Femur (tissue), 1 donor: Measurements from ENCODE around the gene MICAL2.

ENCODE experiments used
- DNase-seq: peaks from one replicate; pipeline ENCODE4 v3.0.0-alpha.2; 2017

MICAL2 gene

DNA sequence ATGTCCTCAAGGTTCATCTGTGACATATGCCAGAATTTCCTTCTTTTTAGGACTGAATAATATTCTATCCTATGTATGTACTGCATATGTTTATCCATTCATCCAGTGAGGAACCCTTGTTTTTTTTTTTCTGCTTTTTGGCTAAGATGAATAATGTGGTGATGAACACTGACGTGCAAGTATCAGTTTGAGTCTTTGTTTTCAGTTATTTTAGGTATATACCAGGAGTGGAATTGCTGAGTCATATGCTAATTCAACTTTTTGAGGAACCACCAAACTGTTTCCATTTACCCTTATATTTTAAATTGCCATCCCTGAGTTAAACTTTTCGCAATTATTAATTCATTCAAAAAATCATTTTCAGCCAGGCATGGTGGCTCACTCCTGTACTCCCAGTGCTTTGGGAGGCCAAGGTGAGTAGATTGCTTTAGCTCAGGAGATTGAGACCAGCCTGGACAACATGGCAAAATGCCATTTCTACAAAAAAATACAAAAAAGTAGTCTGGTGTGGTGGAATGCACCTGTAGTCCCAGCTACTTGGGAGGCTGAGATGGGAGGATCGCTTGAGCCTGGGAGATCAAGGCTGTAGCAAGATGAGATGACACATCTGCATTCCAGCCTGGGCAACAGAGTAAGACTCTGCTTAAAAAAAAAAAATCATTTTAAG, 64.2 kb downstream of the MICAL2 start:
- no peak for DNase-seq

DNA sequence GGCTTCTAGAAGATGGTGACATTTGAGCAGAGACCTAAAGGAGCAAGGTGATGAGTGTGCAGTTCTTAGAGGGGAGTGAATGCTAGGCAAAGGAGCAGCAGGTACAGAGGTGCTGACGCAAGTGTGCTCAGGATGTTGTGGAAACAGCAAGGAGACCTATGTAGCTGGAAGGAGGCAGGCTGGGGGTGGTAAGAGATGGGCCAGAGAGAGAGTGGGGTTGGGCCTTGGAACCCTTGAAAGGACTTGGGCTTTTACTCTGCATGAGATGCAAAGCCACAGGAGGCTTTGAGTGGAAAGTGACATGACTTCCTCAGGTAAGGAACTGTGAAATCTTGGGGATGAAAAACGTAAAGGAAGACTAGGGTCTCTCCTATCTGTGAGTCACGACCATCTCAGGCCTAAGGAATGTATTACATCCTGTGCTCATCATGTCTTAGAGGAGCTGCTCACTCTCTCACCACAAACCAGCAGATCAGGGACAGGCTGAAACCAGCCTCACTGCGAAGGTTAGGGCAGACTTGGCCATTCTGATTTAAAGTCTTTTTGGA, 65.4 kb downstream of the MICAL2 start:
- DNase-seq: no peak

DNA sequence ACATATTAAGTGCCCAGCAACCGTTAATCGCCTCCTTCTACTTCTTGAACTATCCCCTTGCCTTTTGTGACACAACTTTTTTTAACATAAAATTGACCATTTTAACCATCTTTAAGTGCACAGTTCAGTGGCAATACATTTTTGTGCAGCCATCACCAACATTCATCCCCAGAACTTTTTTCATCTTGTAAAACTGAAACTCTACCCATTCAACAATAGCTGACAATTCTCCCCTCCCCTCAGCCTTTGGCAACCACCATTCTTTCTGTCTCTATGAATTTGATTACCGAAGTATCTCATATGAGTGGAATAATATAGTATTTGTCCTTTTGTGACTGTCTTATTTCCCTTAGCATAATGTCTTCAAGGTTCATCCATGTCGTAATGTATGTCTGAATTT, 66.0 kb downstream of the MICAL2 start:
- DNase-seq: no peak

DNA sequence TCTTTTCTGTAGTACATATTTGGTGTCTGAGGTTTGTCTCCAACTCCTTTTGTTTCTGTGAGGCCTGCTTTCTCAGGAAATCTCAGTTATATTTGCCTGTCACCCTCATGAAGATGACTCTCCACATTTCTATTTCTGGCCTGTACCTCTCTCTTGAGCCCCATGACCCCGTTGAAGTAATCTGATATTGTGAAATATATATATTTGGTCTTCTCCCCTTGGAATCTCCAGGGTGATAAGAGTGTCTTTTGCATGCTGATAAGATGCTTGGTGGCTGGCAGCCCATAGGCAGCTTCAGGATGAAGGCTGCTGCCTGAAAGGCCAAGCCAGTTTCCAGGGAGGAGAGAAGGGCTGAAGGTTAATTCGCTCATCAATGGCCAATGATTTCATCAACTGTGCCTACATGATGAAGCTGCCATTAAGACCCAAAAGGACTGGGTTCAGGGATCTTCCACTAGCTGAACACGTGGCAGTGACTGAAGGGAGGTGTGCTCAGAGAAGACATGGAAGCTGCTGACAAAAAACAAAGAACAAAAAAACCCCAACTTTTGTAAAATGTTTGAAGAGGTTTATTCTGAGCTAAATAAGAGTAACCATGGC, 67.4 kb downstream of the MICAL2 start:
- DNase-seq: no peak

DNA sequence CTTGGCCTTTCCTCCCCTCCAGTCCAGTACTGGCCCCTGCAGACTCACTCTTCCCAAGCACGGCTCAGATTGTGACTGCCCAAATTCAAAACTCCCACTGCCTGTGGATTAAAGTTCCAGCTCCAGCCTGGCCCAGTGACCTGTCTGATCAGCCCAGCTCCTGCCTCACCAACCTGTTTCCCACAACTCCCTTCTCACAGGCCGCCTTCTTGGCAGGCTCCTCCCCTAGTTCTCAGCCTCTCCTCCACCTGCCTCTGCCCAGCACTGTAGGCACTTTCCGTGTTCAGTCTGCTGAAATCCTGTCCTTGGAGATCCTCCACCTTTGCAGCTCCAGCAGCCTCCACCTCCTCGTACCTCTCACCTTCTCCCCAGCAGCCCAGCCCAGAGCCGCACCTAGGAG, 68.6 kb downstream of the MICAL2 start:
- DNase-seq: no peak

DNA sequence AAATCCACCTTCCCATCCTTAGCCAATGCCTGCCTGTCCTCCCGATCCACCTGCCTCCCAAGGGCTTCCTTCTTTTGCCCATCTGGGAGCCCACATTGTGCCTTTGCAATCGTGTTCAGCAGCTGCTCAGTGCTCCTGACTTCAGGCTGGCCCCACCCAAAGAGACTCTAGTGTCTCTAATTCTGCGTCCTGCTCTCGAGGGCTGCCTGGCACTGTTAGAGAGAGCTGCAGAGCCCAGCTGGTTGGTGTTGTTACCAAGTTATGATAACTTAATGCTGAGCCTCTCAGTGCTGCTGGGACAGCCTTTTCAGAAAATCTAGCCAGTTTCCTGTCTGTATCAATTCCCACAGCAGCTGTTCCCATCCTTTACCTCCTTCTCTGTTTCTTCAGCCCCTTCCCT, 69.1 kb downstream of the MICAL2 start:
- DNase-seq: peak; percentile 64

DNA sequence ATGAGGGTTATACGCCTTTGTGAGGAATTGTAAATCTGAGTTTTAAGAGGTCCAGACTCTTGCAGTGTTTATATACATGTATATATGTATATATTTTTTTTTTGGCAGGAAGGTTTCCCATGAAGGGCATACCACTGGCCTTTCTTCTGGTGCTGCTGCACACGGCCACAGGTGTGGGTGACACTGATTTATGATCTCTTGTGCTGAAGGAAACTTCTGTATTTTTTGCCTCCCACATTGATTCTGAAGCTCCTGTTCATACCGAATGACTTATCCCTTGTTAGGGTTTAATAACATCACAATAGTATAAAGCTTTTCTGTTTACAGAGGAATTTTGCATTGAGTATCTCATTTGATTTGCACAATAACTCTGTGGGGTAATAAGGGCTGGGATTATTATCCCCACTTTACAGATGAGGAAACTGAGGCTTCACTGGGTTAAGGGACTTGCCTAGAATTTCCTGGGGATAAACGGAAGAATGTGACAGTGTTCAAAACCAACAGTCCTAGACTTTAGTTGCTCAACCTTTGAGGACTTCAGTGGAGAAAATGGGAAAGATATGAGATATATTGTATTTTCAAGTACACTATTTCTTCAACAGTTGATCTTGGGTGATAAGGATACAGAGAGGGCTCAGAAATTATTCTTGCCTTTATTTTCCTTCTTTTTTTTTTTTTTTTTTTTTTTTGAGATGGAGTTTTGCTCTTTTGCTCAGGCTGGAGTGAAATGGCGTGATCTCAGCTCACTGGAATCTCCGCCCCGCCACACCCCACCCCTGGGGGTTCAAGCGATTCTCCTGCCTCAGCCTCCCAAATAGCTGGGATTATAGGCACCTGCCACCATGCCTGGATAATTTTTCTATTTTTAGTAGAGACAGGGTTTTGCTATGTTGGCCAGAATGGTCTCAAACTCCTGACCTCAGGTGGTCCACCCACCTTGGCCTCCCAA, 70.1 kb downstream of the MICAL2 start:
- DNase-seq: no peak

DNA sequence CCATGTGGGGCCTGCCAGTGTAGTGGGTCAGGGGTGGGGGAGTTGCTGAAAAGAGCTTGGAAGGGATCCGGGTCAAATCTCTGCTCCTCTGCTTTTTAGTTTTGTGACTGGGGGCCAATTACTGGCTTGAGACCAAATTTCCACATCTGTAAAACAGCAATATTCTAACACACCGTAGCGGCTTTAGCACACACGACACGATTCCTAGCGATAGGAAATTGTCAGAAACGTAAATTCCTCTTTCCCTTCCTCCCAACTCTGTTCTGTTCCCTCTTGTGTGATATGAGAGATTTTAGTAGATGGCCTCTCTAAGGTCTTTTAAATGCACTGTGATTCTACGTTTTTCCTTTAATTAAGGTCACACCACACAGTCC, 71.9 kb downstream of the MICAL2 start:
- DNase-seq: no peak

DNA sequence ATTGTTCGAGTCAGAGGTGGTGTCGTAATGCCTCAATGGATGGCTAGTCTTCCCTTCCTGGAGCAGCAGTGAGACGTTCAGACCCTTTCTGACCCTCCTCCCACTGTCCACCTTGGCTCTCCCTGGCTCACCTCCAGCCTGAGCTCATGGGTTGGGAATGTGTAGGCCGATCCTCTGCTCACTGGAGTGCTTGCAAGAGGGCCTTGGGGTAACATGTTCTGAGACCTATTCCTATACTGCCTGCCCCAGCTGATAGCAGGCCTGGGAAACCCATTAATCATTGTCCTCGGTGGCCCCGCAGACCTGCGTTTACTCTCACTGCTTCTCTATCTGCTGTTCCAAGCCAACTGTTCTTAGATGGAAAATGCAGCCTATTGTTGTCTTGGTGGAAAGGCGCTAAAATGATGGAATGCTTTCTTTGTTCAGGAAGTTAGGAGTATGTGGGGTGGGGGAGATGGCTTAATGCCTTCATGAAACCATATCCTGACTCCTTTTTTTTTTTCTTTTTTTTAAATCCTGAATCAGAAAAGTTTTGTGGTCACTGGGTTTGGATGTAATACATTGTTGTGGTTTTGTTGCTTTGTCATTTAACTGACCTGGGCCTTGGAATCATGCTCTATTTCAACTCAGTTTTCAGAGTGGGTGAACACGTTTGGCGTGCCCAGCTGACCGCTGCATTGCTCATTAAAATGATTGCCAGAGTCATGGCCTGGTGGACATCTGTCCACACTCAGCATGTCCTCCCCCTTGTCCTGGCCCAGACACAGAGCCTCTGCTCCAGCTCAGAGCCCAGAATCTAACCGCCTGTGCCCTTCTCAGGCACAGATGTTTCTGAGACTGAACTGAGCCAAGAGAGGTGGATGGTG, 72.5 kb downstream of the MICAL2 start:
- peak; percentile 77 for DNase-seq

DNA sequence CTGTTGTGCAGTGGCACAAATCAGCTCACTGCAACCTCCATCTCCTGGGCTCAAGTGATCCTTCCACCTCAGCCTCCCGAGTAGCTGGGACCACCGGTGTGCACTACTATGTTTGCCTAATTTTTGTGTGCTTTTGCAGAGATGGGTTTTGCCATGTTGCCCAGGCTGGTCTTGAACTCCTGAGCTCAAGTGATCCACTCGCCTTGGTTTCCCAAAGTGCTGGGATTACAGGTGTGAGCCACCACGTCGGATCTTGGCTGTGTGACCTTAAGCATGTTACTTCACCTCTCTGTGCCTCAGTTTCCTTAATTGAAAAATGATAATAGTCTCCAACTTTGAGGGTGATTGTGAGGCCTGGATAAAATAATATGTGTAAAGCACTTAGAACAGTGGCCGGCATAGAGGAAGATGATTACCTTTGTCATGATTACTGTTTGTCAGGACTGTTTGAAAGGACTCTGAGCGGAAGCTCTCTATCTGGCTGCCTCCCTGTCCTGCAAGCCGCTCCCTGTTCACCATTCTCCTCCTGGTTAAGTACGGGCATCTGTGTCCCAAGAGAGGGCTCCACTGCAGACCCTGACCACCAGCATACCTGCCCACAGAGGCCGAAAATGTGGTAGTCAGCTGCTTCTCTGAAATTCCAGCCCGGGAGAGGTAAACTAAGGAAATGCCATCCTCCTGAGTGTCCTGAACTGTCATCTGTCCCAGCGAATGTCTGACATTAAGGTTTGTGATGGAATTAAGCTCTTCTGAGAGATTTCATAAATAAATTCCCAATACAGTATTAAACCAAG, 73.6 kb downstream of the MICAL2 start:
- DNase-seq: no peak

DNA sequence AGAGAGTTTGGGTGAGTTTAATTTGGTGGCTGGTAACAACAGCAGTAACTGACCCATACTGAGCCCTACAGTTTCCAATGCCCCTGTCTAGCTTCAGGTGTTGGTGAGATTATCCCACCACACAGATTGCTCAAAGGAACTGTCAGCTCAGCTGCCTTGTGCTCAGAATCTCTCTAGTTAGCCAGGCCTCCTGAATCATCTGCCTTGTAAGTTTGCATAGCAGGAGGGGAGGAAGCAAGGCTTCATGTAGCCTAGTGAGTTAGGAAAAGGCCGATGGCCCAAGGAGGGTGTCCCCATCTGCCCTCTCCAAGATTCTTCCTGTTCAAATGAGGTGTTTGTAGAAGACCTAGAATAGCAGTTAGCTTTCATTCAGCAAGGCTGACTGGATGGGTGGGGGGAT, 74.3 kb downstream of the MICAL2 start:
- DNase-seq: no peak

DNA sequence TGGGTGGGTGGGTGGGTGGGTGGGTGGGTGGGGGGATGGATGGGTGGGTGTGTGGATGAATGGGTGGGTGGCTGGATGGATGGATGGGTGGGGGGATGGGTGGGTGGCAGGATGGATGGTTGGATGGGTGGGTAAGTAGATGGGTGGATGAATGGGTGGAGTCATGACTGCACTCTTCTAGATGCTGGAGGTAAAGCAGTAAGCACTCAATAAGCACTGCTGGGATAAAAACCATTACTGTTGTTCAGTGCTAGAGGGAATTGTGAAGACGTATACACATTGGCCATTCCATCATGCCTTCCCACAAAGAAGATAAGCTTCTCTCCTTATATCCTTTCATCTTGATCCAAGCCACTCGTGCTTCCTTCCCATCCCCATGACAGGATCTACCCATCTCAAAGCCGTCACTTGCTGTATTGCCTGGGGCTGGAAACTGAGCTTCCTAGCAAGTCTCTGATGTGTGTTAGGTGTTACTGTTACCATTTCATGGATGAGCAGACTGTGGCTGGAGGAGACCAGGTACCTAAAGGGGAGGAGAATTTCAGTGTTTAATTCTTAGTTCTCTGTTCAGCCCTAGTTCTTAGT, 74.8 kb downstream of the MICAL2 start:
- DNase-seq: no peak

DNA sequence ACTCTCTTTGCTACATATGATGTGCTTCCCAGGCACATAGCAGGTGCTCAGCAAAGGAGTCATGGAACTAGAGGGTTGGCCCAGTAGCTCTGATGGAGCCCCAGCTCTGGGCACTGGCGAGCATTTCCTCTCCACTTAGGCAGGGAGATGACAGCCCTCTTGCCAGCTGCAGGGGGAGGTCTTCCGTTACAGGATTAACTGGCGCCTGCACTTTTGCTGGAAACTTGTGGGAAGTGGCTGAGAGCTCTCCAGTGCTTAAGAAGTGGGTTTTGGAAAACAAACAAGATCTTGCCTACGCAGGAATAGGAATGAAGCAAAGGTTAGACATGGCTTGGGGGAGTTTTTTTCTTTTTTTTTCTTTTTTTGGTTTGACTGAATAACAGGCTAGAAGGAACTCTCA, 75.5 kb downstream of the MICAL2 start:
- peak; percentile 82 for DNase-seq

DNA sequence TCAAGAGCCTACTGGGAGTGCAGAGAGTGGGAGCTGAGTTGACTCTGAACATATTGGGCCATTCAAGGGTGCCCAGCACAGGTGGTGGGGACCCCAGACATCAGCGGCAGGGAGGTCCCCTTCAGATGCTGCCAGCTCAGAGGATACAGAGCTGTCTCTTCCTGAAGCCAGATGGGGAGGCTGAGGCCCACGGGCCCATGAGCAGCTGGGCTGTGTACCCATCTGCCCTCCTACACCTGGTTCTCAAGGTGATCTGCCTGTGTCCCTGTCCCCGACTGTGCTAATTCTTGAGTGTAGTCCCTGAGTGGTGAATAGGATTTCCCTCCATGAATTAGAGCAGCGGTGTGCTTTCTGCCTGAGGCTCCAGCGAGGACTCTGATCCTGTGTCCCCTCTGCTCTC, 76.3 kb downstream of the MICAL2 start:
- no peak for DNase-seq

DNA sequence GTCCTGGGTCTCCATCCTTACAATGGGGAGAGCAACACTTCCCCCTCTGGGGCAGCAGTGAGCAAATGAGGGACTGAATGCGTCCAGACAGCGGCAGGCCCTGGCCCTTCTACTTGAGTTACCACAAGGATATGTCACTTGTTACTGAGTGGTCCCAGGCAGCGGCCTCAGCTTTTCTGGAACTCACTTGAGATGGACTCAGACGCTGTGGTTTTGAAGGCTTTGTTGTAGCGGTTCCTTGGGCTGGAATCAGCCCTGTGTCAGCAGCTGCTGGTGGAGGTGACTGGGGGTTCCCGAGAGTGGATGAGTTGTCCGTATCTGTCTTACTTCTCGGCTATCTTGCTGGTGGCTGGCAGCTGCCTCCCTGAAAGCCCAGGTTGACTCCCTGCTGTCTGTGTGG, 77.0 kb downstream of the MICAL2 start:
- peak; percentile 47 for DNase-seq

DNA sequence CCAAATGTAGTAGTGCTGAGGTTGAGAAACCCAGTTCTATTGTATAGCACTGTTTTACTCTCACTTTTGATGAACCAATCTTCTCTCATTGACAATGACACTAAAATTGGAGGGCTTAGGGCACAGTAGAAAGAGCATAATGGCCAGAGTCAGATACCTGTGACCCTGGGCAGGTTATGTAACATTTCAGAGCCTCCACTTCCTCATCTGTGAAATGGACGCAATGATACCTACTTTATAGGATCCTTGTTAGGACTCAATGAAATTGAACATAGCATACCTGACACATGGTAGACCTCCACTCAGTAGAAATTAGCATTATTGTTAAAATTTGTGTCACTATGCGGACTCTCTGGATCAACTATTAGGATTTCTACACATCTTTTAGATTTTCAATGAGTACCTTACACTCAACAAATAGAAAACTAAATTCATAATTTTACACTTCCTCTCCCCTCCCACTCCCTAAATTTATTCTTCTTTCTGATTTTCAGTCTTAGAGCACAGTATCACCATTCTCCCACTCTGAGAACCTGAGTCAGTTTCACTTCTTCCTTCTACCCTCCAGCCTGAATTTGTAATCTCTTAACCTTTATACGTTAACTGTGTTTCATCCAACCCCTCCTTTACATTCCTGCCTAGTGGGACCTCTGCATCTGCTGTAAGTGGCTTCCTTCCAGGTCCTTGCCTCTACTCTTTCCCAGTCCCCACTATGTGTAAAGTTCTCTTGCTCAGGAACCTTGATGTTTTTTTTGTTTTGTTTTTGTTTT, 78.3 kb downstream of the MICAL2 start:
- DNase-seq: no peak

DNA sequence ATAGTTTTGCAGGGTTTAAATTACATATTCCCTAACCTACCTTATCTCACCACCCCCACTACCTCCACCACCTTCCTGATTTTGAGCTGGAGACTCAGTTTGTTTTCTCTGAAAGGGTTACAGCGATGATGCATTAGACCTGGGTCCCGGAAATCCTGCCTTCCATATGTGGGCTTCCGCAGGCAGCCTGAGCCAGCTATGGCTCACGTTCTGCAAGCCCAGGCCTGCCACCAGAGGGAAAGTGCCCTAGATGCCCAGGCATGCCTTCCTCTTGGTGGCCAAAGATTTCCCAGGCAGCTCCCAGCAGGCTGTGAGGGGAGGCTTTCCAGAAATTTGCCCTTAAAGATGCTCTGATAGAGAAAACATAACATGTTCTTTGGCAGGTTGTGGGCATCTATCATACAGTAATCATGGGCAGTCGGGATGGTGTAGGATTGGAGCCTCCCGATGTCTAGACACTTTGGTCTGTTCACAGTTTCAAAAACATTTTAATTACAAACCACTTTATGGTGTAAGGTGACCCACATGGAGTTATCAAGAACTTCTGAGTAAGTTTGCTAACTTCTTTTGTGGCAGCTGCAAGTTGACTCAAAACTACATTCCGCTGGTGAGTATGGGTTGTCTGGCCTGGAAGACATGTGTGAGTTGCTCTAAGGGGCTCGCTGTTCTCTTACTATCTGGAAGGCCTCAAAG, 79.3 kb downstream of the MICAL2 start:
- DNase-seq: no peak

DNA sequence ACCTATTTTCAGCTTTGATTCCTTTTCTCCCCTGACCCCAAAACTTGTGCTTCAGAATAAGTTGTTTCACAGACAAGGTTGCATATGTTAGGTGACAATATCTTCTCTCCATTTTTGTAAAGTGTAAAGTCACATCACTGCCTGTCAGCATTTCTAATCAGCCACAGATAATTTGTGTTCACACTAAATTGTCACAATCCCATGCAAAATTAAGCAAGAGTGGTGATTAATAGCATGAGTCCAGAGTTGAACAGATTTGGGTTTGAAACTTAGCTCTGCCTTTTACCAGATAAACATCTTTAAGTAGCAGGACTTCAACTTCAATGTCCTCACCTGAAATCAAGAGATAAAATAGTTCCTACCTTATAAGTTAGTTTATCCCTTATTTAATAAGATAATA, 80.1 kb downstream of the MICAL2 start:
- no peak for DNase-seq

DNA sequence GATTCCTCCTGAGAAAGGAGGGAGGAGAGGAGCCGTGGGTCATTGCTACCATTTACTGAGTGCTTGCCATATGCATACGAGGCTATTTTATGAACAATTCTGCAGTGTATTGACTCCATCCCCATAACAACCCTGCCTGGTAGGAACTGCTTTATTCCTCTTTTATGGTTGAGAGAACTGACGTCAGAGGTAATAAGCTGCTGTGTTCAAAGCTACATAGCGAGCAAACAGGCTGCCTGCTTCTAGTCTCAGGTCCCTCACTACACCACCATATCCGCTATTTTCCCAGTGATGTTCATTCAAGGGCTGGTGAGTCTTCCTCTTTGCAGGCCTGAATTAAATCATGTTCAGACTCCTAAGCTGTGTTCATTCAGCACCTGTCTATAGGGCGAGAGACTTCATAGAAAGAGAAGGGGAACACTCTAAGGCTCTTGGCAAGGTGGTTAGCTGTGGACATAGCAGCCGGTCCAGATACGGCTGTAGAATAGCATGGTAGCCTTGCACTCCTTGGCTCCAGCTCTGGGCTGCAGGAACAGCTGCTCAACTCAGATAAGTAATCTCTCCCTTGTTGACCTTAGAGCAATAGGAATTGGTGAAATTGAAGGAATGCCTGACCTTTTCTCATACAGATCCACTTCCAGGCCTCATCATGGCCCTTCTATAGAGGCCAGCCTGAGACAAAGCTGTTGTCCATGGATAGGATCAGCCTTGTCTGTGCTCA, 82.6 kb downstream of the MICAL2 start:
- no peak for DNase-seq
